GM12891 (cell line): ENCODE data around the gene PLEKHD1.

Experiments
- PAX5 ChIP-seq: IDR thresholded peaks from 2 replicates; pipeline ENCODE4 v1.6.1; 2011; ENCODE audit warnings: low read length, moderate library complexity, mild to moderate bottlenecking; ENCODE audit not compliant: insufficient read depth, severe bottlenecking
- POLR2A ChIP-seq: IDR thresholded peaks from 2 replicates; pipeline ENCODE4 v1.6.1; 2011; ENCODE audit warnings: low read depth, low read length, control low read depth
- POLR2AphosphoS5 ChIP-seq: IDR thresholded peaks from 2 replicates; pipeline ENCODE4 v1.6.1; 2011; ENCODE audit warnings: low read depth, low read length, control low read depth

GRCh38 chr14:69558774-69559173 is 74.2 kb downstream of the PLEKHD1 start:
- TF ChIP-seq POLR2AphosphoS5 (no peak), PAX5 (no peak), POLR2A (no peak)
